OCI-LY1 (cell line): ENCODE data around the gene RRP1B.
"Not testable (repeated sequence)": the region's sequence is repeated elsewhere in the genome, so short reads cannot be mapped to it uniquely, and the experiment has no call there.

Source experiments
- H2AFZ ChIP-seq: fragments of 200-600 bp; sonication (generic), shearing (Covaris generic); 2 replicates; pipeline ENCODE4 v1.6.0; 2014; ENCODE audit warnings: antibody characterized with exemption, mild to moderate bottlenecking, low read length
- H3F3A ChIP-seq: fragments of 200-600 bp; sonication (generic), shearing (Covaris generic); 2 replicates; pipeline ENCODE4 v1.6.0; 2014; ENCODE audit warnings: mild to moderate bottlenecking, antibody characterized with exemption, low read length, moderate library complexity; ENCODE audit not compliant: insufficient read depth
- H3K27ac ChIP-seq: fragments of 200-600 bp; sonication (generic); 2 replicates; pipeline ENCODE4 v1.5.1; 2014; ENCODE audit warnings: low read length, mixed run types, mild to moderate bottlenecking, low read depth; ENCODE audit not compliant: poor library complexity, severe bottlenecking
- H3K27me3 ChIP-seq: fragments of 200-600 bp; sonication (generic); 2 replicates; pipeline ENCODE4 v1.6.0; 2014; ENCODE audit warnings: antibody characterized with exemption, mild to moderate bottlenecking, low read length, moderate library complexity; ENCODE audit not compliant: insufficient read depth
- H3K36me3 ChIP-seq: fragments of 200-600 bp; sonication (generic); 2 replicates; pipeline ENCODE4 v1.6.1; 2014; ENCODE audit warnings: mild to moderate bottlenecking, antibody characterized with exemption, low read length, moderate library complexity, mixed read lengths; ENCODE audit not compliant: insufficient read depth
- H3K4me1 ChIP-seq: fragments of 200-600 bp; sonication (generic); 2 replicates; pipeline ENCODE4 v1.5.1; 2014; ENCODE audit warnings: mild to moderate bottlenecking, low read length, moderate library complexity; ENCODE audit not compliant: insufficient read depth, severe bottlenecking
- H3K4me2 ChIP-seq: fragments of 200-600 bp; sonication (generic), shearing (Covaris generic); 2 replicates; pipeline ENCODE4 v1.6.1; 2014; ENCODE audit warnings: low read length
- H3K4me3 ChIP-seq: fragments of 200-600 bp; sonication (generic); 2 replicates; pipeline ENCODE4 v1.5.1; 2014; ENCODE audit warnings: low read length, low read depth, mild to moderate bottlenecking, mixed read lengths; ENCODE audit not compliant: poor library complexity, severe bottlenecking
- H3K79me2 ChIP-seq: fragments of 200-600 bp; shearing (Covaris generic); 2 replicates; pipeline ENCODE4 v1.6.1; 2016; ENCODE audit warnings: mixed run types, low read length, mixed read lengths; ENCODE audit not compliant: insufficient read depth
- H3K9ac ChIP-seq: fragments of 200-600 bp; sonication (generic), shearing (Covaris generic); 2 replicates; pipeline ENCODE4 v1.6.1; 2014; ENCODE audit warnings: mild to moderate bottlenecking, low read length, mixed read lengths
- H3K9me2 ChIP-seq: fragments of 200-600 bp; sonication (generic), shearing (Covaris generic); 2 replicates; pipeline ENCODE4 v1.6.1; 2014; ENCODE audit warnings: low read depth, mild to moderate bottlenecking, low read length, mixed read lengths
- H3K9me3 ChIP-seq: fragments of 200-600 bp; shearing (Covaris generic); 2 replicates; pipeline ENCODE4 v1.6.1; 2014; ENCODE audit warnings: low read length, mixed read lengths
- H4K20me1 ChIP-seq: fragments of 200-600 bp; sonication (generic), shearing (Covaris generic); 2 replicates; pipeline ENCODE4 v1.6.0; 2016; ENCODE audit warnings: mild to moderate bottlenecking, low read length; ENCODE audit not compliant: insufficient read depth
- EZH2 ChIP-seq: fragments of 200-600 bp; sonication (generic), shearing (Covaris generic); IDR thresholded peaks from 2 replicates; pipeline ENCODE4 v1.8.0; 2017; ENCODE audit warnings: borderline replicate concordance, mixed run types, mild to moderate bottlenecking, antibody characterized with exemption, low read length, moderate library complexity, mixed read lengths
- TF ChIP-seq, protein P1 (sequence below): fragments of 200-600 bp; sonication (generic), shearing (Covaris generic); IDR thresholded peaks from 2 replicates; pipeline ENCODE4 v1.5.1; 2017; ENCODE audit warnings: mild to moderate bottlenecking, antibody characterized with exemption, low read length, moderate library complexity, mixed read lengths

RRP1B gene

DNA sequence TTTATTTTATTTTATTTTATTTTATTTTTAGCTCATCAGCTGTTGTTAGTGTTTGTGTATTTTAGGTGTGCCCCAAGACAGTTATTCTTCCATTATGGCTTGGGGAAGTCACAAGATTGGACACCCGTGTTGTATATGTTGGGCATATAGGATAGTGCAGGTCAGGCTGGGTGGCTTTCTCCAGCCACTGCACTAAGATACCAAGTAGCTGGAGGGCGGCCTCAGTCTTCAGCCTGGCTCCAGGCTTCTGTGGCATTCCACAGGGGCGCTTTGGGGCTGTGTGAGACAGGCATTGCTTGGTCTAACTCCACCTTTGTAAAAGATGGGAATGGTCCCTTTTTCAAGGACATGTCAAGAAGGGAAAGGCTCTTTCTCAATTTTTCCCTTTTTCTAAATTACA is 16.5 kb downstream of the RRP1B start:
- H3K79me2 ChIP-seq = 0 out of 2 replicates have a peak, but pooled peaks cover 3% of the 10 kb centered on the region

DNA sequence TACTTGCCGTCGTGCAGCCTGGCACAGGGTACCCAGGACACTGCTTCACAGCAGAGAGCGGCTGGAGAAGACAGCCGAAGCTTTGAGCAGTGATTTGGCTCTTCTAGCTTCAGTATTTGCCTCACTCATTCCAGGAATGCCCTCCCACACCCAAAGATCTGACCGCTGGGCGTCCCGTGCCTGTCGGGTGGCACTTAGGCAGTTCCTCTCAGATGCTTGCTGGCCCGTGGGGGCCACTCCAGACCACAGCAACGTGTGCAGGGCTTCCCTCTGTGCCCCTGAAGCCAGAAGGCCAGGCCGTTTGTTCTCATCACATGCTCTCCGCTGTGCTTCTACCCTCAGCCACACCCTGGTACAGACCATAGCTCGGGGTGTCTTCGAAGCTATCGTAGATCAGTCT is 17.0 kb downstream of the RRP1B start:
- H3K9ac ChIP-seq = no peak overlapping the region
- H3F3A ChIP-seq = no peaks in the 10 kb centered on the region
- peaks cover 89% of the 10 kb centered on the region for H3K36me3 ChIP-seq
- no peaks in the 10 kb centered on the region for H3K4me1 ChIP-seq
- H4K20me1 ChIP-seq = no peaks in the 10 kb centered on the region
- no peak overlapping the region for H3K27ac ChIP-seq
- no peaks in the 10 kb centered on the region for H3K9me2 ChIP-seq
- H3K4me3 ChIP-seq = no peak overlapping the region
- no peaks in the 10 kb centered on the region for H3K27me3 ChIP-seq
- no peaks in the 10 kb centered on the region for H3K79me2 ChIP-seq
- H3K4me2 ChIP-seq = no peak overlapping the region
- H2AFZ ChIP-seq = no peak overlapping the region
- no peaks in the 10 kb centered on the region for H3K9me3 ChIP-seq
- no peak for TF ChIP-seq EZH2
- TF ChIP-seq, protein P1, sequence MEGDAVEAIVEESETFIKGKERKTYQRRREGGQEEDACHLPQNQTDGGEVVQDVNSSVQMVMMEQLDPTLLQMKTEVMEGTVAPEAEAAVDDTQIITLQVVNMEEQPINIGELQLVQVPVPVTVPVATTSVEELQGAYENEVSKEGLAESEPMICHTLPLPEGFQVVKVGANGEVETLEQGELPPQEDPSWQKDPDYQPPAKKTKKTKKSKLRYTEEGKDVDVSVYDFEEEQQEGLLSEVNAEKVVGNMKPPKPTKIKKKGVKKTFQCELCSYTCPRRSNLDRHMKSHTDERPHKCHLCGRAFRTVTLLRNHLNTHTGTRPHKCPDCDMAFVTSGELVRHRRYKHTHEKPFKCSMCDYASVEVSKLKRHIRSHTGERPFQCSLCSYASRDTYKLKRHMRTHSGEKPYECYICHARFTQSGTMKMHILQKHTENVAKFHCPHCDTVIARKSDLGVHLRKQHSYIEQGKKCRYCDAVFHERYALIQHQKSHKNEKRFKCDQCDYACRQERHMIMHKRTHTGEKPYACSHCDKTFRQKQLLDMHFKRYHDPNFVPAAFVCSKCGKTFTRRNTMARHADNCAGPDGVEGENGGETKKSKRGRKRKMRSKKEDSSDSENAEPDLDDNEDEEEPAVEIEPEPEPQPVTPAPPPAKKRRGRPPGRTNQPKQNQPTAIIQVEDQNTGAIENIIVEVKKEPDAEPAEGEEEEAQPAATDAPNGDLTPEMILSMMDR = no peak

More for the DNA sequence above, 16.5 kb downstream of the RRP1B start:
- H3K9me3 ChIP-seq = no peaks in the 10 kb centered on the region
- H3K9ac ChIP-seq = no peak overlapping the region
- no peaks in the 10 kb centered on the region for H3K4me1 ChIP-seq
- H3K36me3 ChIP-seq = peaks cover 91% of the 10 kb centered on the region
- no peak overlapping the region for H3K27ac ChIP-seq
- H2AFZ ChIP-seq = no peak overlapping the region
- no peaks in the 10 kb centered on the region for H3F3A ChIP-seq
- no peak for TF ChIP-seq EZH2
- no peak overlapping the region for H3K4me2 ChIP-seq
- H4K20me1 ChIP-seq = no peaks in the 10 kb centered on the region
- no peaks in the 10 kb centered on the region for H3K27me3 ChIP-seq
- no peaks in the 10 kb centered on the region for H3K9me2 ChIP-seq
- no peak overlapping the region for H3K4me3 ChIP-seq

DNA sequence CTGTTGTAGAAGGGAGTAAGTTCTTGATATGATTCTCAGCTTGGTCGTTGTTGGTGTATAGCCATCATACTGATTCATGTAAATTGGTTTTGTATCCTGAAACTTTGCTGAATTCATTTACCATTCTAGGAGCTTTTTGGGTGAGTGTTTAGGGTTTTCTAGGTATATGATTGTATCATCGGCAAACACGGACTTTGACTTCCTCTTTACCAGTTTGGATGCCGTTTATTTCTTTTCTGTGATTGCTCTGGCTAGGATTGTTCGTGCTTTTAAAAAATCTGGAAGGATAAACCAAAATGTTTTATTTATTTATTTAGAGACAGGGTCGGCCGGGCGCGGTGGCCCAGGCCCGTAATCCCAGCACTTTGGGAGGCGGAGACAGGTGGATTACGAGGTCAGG is 20.6 kb downstream of the RRP1B start:
- no peaks in the 10 kb centered on the region for H3F3A ChIP-seq
- no peaks in the 10 kb centered on the region for H3K27me3 ChIP-seq
- H4K20me1 ChIP-seq = no peaks in the 10 kb centered on the region
- no peak for TF ChIP-seq EZH2
- TF ChIP-seq, protein P1 = no peak
- H3K9me3 ChIP-seq = no peaks in the 10 kb centered on the region
- no peaks in the 10 kb centered on the region for H3K9me2 ChIP-seq
- no peak overlapping the region for H2AFZ ChIP-seq
- H3K4me1 ChIP-seq = no peaks in the 10 kb centered on the region
- H3K36me3 ChIP-seq = peaks cover 91% of the 10 kb centered on the region
- H3K27ac ChIP-seq = no peak overlapping the region
- H3K4me2 ChIP-seq = no peak overlapping the region
- no peaks in the 10 kb centered on the region for H3K79me2 ChIP-seq
- H3K4me3 ChIP-seq = no peak overlapping the region
- H3K9ac ChIP-seq = no peak overlapping the region

DNA sequence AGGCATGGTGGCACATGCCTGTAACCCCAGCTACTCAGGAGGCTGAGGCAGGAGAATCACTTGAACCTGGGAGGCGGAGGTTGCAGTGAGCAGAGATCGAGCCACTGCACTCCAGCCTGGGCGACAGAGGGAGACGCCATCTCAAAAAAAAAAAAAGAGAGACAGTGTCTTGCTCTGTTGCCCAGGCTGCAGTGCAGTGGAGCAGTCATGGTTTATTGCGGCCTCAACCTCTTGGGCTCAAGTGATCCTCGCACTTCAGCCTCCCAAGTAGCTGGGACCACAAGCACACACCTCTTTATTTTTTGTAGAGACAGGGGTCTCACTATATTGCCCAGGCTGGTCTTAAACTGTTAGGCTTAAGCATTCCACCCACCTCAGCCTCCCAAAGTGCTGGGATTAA is 21.1 kb downstream of the RRP1B start:
- H3K36me3 ChIP-seq = peaks cover 91% of the 10 kb centered on the region
- not testable (repeated sequence) for H3K9ac ChIP-seq, H3K9me2 ChIP-seq, H3K27me3 ChIP-seq, H3K9me3 ChIP-seq, H4K20me1 ChIP-seq, H3K4me2 ChIP-seq, H3K4me3 ChIP-seq, H3F3A ChIP-seq, H3K4me1 ChIP-seq, H3K79me2 ChIP-seq, H3K27ac ChIP-seq, H2AFZ ChIP-seq
